H1 (cell line): Measurements from ENCODE around the gene CD7. TPM values are rescaled to one million over a fixed set of nuclear protein-coding genes. Genes with fewer than 3 reads are reported as not detected.

ENCODE experiments used
- CTCF ChIA-PET: fragments of 300-600 bp; sonication (Branson Sonifier 250); formaldehyde crosslinking; loops from one replicate; lab custom pipeline; 2021; ENCODE audit not compliant: partially characterized antibody; lab: Charles Lee
- POLR2A ChIA-PET: fragments of 300-600 bp; sonication (Branson Sonifier 250); formaldehyde crosslinking; loops from one replicate; lab custom pipeline; 2021; ENCODE audit warnings: inconsistent platforms; ENCODE audit not compliant: partially characterized antibody; lab: Charles Lee
- DNase-seq, 2 experiments: peaks; one replicate each; pipeline versions ENCODE4 v3.0.0 to v3.0.0-alpha.2; 2010 to 2022; ENCODE audit warnings: low spot score in 2 of 2, low read depth in 1 of 2, mixed read lengths in 1 of 2
- FAIRE-seq: peaks from 2 replicates; lab custom pipeline; 2011; peaks lifted over from hg19 to GRCh38; lab: Jason Lieb, UNC
- H2AFZ ChIP-seq: 2 replicates; pipeline ENCODE4 v1.8.1; 2012; ENCODE audit warnings: low read length, inconsistent platforms
- H2AK5ac ChIP-seq: 2 replicates; pipeline ENCODE4 v1.6.1; 2013; ENCODE audit warnings: low read depth, low read length
- H2BK120ac ChIP-seq: replicated peaks from 2 replicates; pipeline ENCODE3; 2013; ENCODE audit warnings: low read depth, low read length, inconsistent platforms
- H2BK12ac ChIP-seq: 2 replicates; pipeline ENCODE4 v1.6.1; 2013; ENCODE audit warnings: low read depth, low read length
- H2BK15ac ChIP-seq: 2 replicates; pipeline ENCODE4 v1.6.1; 2013; ENCODE audit warnings: low read length
- H2BK20ac ChIP-seq: 2 replicates; pipeline ENCODE4 v1.6.1; 2013; ENCODE audit warnings: low read length
- H2BK5ac ChIP-seq: 2 replicates; pipeline ENCODE4 v1.6.1; 2013; ENCODE audit warnings: low read depth, low read length
- H3K14ac ChIP-seq: 2 replicates; pipeline ENCODE4 v1.6.1; 2013; ENCODE audit warnings: inconsistent platforms; ENCODE audit not compliant: insufficient read length
- H3K18ac ChIP-seq: 2 replicates; pipeline ENCODE4 v1.6.1; 2013; ENCODE audit warnings: low read length; ENCODE audit errors: extremely low read depth
- H3K23ac ChIP-seq: 2 replicates; pipeline ENCODE4 v1.6.1; 2013; ENCODE audit warnings: inconsistent platforms; ENCODE audit not compliant: insufficient read length
- H3K23me2 ChIP-seq: 2 replicates; pipeline ENCODE4 v1.6.1; 2013; ENCODE audit warnings: low read depth, low read length
- H3K27ac ChIP-seq: 2 replicates; pipeline ENCODE4 v1.6.1; 2011; ENCODE audit warnings: low read depth, low read length, inconsistent platforms
- H3K27me3 ChIP-seq, 4 experiments: replicated peaks in 1 of 4; 1 replicate in 1 of 4; 2 replicates in 3 of 4; pipeline versions ENCODE4 v1.6.1 to v1.8.1; 2011 to 2013; ENCODE audit warnings: low read length in 3 of 4, mild to moderate bottlenecking in 3 of 4, inconsistent platforms in 2 of 4, mixed read lengths in 2 of 4, moderate library complexity in 1 of 4; ENCODE audit not compliant: control insufficient read depth in 3 of 4, insufficient read depth in 3 of 4; ENCODE audit errors: extremely low read depth in 1 of 4
- H3K36me3 ChIP-seq, 4 experiments: 2 replicates each; pipeline versions ENCODE4 v1.6.1 to v1.8.1; 2011 to 2013; ENCODE audit warnings: mild to moderate bottlenecking in 4 of 4, low read length in 3 of 4, moderate library complexity in 2 of 4, control low read depth in 1 of 4, inconsistent platforms in 1 of 4; ENCODE audit not compliant: insufficient read depth in 4 of 4, control insufficient read depth in 2 of 4
- H3K4ac ChIP-seq: replicated peaks from 2 replicates; pipeline ENCODE3; 2013; ENCODE audit warnings: low read length, low read depth, mixed read lengths, inconsistent platforms; ENCODE audit not compliant: insufficient read length
- H3K4me1 ChIP-seq, 4 experiments: replicated peaks in 1 of 4; 1 replicate in 1 of 4; 2 replicates in 3 of 4; pipeline versions ENCODE4 v1.6.1 to v1.8.1; 2011 to 2013; ENCODE audit warnings: low read length in 3 of 4, inconsistent platforms in 2 of 4, mixed read lengths in 1 of 4; ENCODE audit not compliant: insufficient read depth in 4 of 4, control insufficient read depth in 3 of 4
- H3K4me2 ChIP-seq, 2 experiments: 2 replicates each; pipeline versions ENCODE4 v1.6.1 to v1.8.1; 2011 to 2013; ENCODE audit warnings: low read depth in 2 of 2, low read length in 2 of 2, control low read depth in 1 of 2, inconsistent platforms in 1 of 2, mild to moderate bottlenecking in 1 of 2; ENCODE audit not compliant: insufficient read depth in 1 of 2
- H3K4me3 ChIP-seq, 4 experiments: fragments of 200-600, 300-600 bp in 1 of 4; sonication (generic), shearing (Covaris generic), sonication (Bioruptor Twin) in 1 of 4; 2 replicates each; pipeline versions ENCODE4 v1.5.1 to v1.8.1; 2011 to 2016; ENCODE audit warnings: low read length in 4 of 4, low read depth in 3 of 4, control low read depth in 2 of 4, inconsistent platforms in 2 of 4, mild to moderate bottlenecking in 2 of 4, mixed read lengths in 1 of 4, moderate library complexity in 1 of 4; ENCODE audit not compliant: insufficient read depth in 2 of 4; ENCODE audit errors: extremely low read depth in 1 of 4
- H3K56ac ChIP-seq: replicated peaks from 2 replicates; pipeline ENCODE3; 2013; ENCODE audit warnings: low read depth, mild to moderate bottlenecking, mixed read lengths, low read length, inconsistent platforms; ENCODE audit not compliant: insufficient read length
- H3K79me1 ChIP-seq: 2 replicates; pipeline ENCODE4 v1.6.1; 2013; ENCODE audit warnings: low read depth, low read length, control low read depth
- H3K79me2 ChIP-seq, 2 experiments: 2 replicates each; pipeline versions ENCODE4 v1.6.1 to v1.8.1; 2012 to 2013; ENCODE audit warnings: low read length in 2 of 2, mild to moderate bottlenecking in 2 of 2, inconsistent platforms in 1 of 2; ENCODE audit not compliant: insufficient read depth in 2 of 2, control insufficient read depth in 1 of 2
- H3K9ac ChIP-seq, 4 experiments: replicated peaks in 1 of 4; 1 replicate in 1 of 4; 2 replicates in 3 of 4; pipeline versions ENCODE4 v1.6.1 to v1.8.1; 2011 to 2013; ENCODE audit warnings: low read depth in 3 of 4, low read length in 3 of 4, control low read depth in 2 of 4, mild to moderate bottlenecking in 2 of 4, moderate library complexity in 2 of 4, inconsistent platforms in 1 of 4; ENCODE audit errors: extremely low read depth in 1 of 4
- H3K9me3 ChIP-seq, 2 experiments: 2 replicates each; pipeline versions ENCODE4 v1.6.1 to v1.8.1; 2012 to 2013; ENCODE audit warnings: mild to moderate bottlenecking in 2 of 2, moderate library complexity in 2 of 2, control low read depth in 1 of 2, inconsistent platforms in 1 of 2, low read depth in 1 of 2, low read length in 1 of 2, mixed read lengths in 1 of 2; ENCODE audit not compliant: insufficient read depth in 2 of 2
- H4K20me1 ChIP-seq, 2 experiments: replicated peaks in 1 of 2; 2 replicates each; pipeline versions ENCODE3 to v1.8.1; 2011 to 2013; ENCODE audit warnings: inconsistent platforms in 2 of 2, low read length in 2 of 2, mild to moderate bottlenecking in 1 of 2; ENCODE audit not compliant: insufficient read depth in 2 of 2, control insufficient read depth in 1 of 2
- H4K5ac ChIP-seq: 2 replicates; pipeline ENCODE4 v1.6.1; 2013; ENCODE audit warnings: low read length, low read depth, mixed read lengths, inconsistent platforms; ENCODE audit not compliant: insufficient read length
- H4K8ac ChIP-seq: 2 replicates; pipeline ENCODE4 v1.8.0; 2013; ENCODE audit warnings: mild to moderate bottlenecking, moderate library complexity, low read length, inconsistent platforms; ENCODE audit not compliant: insufficient read depth; ENCODE audit errors: extremely low read depth
- H4K91ac ChIP-seq: replicated peaks from 2 replicates; pipeline ENCODE3; 2013; ENCODE audit warnings: low read length, mixed read lengths, inconsistent platforms; ENCODE audit not compliant: insufficient read length
- ASH2L ChIP-seq: fragments of 200-600, 300-600 bp; sonication (generic); IDR thresholded peaks from one replicate; pipeline ENCODE4 v1.7.1; 2017; ENCODE audit warnings: low read length
- BRCA1 ChIP-seq: IDR thresholded peaks from 2 replicates; pipeline ENCODE4 v1.6.1; 2012; ENCODE audit warnings: low read depth, low read length, improper control_type of control experiment
- EGR1 ChIP-seq: IDR thresholded peaks from 2 replicates; pipeline ENCODE4 v1.6.1; 2011; ENCODE audit warnings: low read depth, low read length, borderline replicate concordance
- RNF2 ChIP-seq: fragments of 200-900, 300-1000 bp; sonication (generic); IDR thresholded peaks from 2 replicates; pipeline ENCODE4 v1.7.1; 2016; ENCODE audit warnings: borderline replicate concordance, low read depth, mild to moderate bottlenecking, antibody characterized with exemption, low read length; ENCODE audit not compliant: poor library complexity, severe bottlenecking; ENCODE audit errors: missing control alignments
- WGBS, 2 experiments: shearing (Covaris generic) in 1 of 2; methylation state at CpG; one replicate each; pipeline versions ENCODE4 v1.1.6 to v1.1.7; 2013 to 2015; ENCODE audit warnings: low lambda C conversion rate in 2 of 2, mixed read lengths in 2 of 2, inconsistent platforms in 1 of 2, low coverage in 1 of 2, missing lambda C conversion rate in 1 of 2; ENCODE audit not compliant: insufficient replicate concordance in 2 of 2, insufficient coverage in 1 of 2, insufficient read length in 1 of 2; ENCODE audit errors: extremely low coverage in 1 of 2, missing lambda C conversion rate in 1 of 2; 5-methylcytosine and 5-hydroxymethylcytosine counted together
- polyA plus RNA-seq, 7 experiments: library from polyadenylated mRNA; depleted of rRNA in 3 of 7; stranded (reverse) in 5 of 7; unstranded in 2 of 7; fragments of >200 nt in 5 of 7; fragments of 200-250 nt in 2 of 7; gene quantifications; 1 replicate in 5 of 7; 2 replicates in 1 of 7; 4 replicates in 1 of 7; pipeline versions ENCODE4 v1.2.1 to v1.2.3, GENCODE V29; 2011 to 2013; ENCODE audit warnings: missing spikeins in 2 of 7, mixed read lengths in 2 of 7
- total RNA-seq: library from RNA; stranded (reverse); fragmentation: NEBNext Ultra II Directional; extraction: Animal tissue kit (Norgen Biotek cat#: 25700); gene quantifications from 2 replicates; pipeline ENCODE4 v1.2.1, GENCODE V29; 2021

Gene CD7
- total and polyA plus RNA-seq, 2 of the 8 experiments (the other 6 are each of a cell fraction or from before 2014, with no cell fraction given): 0.83 to 0.86 TPM

GRCh38 chr17:82305727-82306300 lies 11.6 kb downstream of the CD7 start:
- H4K91ac ChIP-seq: no peak overlapping the region
- no peak overlapping the region for H3K4me3 ChIP-seq
- no peak overlapping the region for H3K4ac ChIP-seq
- H3K36me3 ChIP-seq: no peaks in the 10 kb centered on the region; a peak in 1 of 8 replicates
- no peak overlapping the region for H2BK20ac ChIP-seq
- H3K14ac ChIP-seq: no peak overlapping the region
- no peak overlapping the region for H3K18ac ChIP-seq
- H2AFZ ChIP-seq: no peak overlapping the region
- no peaks in the 10 kb centered on the region for H3K4me1 ChIP-seq
- peak overlapping the region; percentile 28; the same call in 1 of the 2 replicates for H4K8ac ChIP-seq
- no peaks in the 10 kb centered on the region for H3K27me3 ChIP-seq
- H3K4me2 ChIP-seq: no peak overlapping the region
- H4K20me1 ChIP-seq: no peaks in the 10 kb centered on the region
- no peak overlapping the region for H4K5ac ChIP-seq
- TF ChIP-seq EGR1 (no peak), BRCA1 (no peak), RNF2 (no peak), ASH2L (no peak)
- H3K79me1 ChIP-seq: no peaks in the 10 kb centered on the region
- FAIRE-seq (no peak), DNase-seq (no peak)
- 0 out of 2 replicates have a peak overlapping the region, but pooled peaks have one; percentile 29 for H2BK15ac ChIP-seq
- ChIA-PET POLR2A (interaction anchor here (0.6 to 1.3 kb wide), 2 partner anchors 10 to 20 kb away, joined by 3 read pairs; no protein-coding TSS in a partner anchor), CTCF (interaction anchor here (0.7 to 2.3 kb wide), 4 partner anchors 12 to 69 kb away, joined by 3 to 9 read pairs (median 5); partner anchors contain the start of gene CD7)
- H3K9ac ChIP-seq: no peak overlapping the region; a peak in 1 of 7 replicates
- WGBS, 2 experiments: 89% methylated on average over 20 of the region's 20 CpGs; no CpG with 5 or more reads in 1 of the 2 experiments
- no peak overlapping the region for H2BK120ac ChIP-seq
- no peak overlapping the region for H2BK12ac ChIP-seq
- H3K79me2 ChIP-seq: no peaks in the 10 kb centered on the region
- H3K23me2 ChIP-seq: no peaks in the 10 kb centered on the region
- no peak overlapping the region for H3K56ac ChIP-seq
- no peak overlapping the region for H2AK5ac ChIP-seq
- H3K23ac ChIP-seq: no peak overlapping the region
- no peaks in the 10 kb centered on the region for H3K9me3 ChIP-seq
- H3K27ac ChIP-seq: no peak overlapping the region
- H2BK5ac ChIP-seq: no peak overlapping the region
